ENCODE measurements around the gene SHMT2.

Gene SHMT2

GRCh38 chr12:57201219-57201618, 28.3 kb upstream of the SHMT2 start:
- DNase-seq (ENCODE audit: extremely low spot score) = no peak
- ChIA-PET POLR2A (no interaction called here), CTCF (interaction anchor here (1.2 kb wide), 1 partner anchor 13 kb away, joined by 4 read pairs; no protein-coding TSS in a partner anchor)

GRCh38 chr12:57201631-57202030, 27.9 kb upstream of the SHMT2 start:
- TF ChIP-seq CTCF (IDR thresholded peaks at IDR 0.05; ENCODE audit: control extremely low read depth, extremely low read depth, low read depth, missing control alignments) = no peak
- ChIA-PET POLR2A (no interaction called here), CTCF (interaction anchor here (1.2 kb wide), 1 partner anchor 13 kb away, joined by 4 read pairs; no protein-coding TSS in a partner anchor)
- DNase-seq (ENCODE audit: extremely low spot score) = no peak

More at GRCh38 chr12:57201219-57201618, 28.3 kb upstream of the SHMT2 start:
- TF ChIP-seq CTCF (IDR thresholded peaks at IDR 0.05; ENCODE audit: control extremely low read depth, extremely low read depth, low read depth, missing control alignments) = no peak

- TF ChIP-seq CTCF (IDR thresholded peaks at IDR 0.05; ENCODE audit: control extremely low read depth, extremely low read depth, low read depth, missing control alignments) = no peak
- CTCF ChIA-PET = interaction anchor here (1.2 kb wide), 1 partner anchor 12 kb away, joined by 4 read pairs; no protein-coding TSS in a partner anchor
- no peak for DNase-seq (ENCODE audit: extremely low spot score)
- POLR2A ChIA-PET = no interaction called here
Measured at GRCh38 chr12:57202321-57202720, 27.2 kb upstream of the SHMT2 start.

GRCh38 chr12:57203201-57203600, 26.3 kb upstream of the SHMT2 start:
- TF ChIP-seq CTCF (IDR thresholded peaks at IDR 0.05; ENCODE audit: control extremely low read depth, extremely low read depth, low read depth, missing control alignments) = no peak
- ChIA-PET POLR2A (no interaction called here), CTCF (no interaction called here)
- DNase-seq (ENCODE audit: extremely low spot score) = no peak

- ChIA-PET CTCF (no interaction called here), POLR2A (no interaction called here)
- no peak for DNase-seq (ENCODE audit: extremely low spot score)
- TF ChIP-seq CTCF (IDR thresholded peaks at IDR 0.05; ENCODE audit: control extremely low read depth, extremely low read depth, low read depth, missing control alignments) = no peak
Measured at GRCh38 chr12:57203791-57204190, 25.7 kb upstream of the SHMT2 start.

- CTCF ChIA-PET = interaction anchor here (1.1 kb wide), 1 partner anchor 36 kb away, joined by 3 read pairs; no protein-coding TSS in a partner anchor
- no peak for TF ChIP-seq CTCF (IDR thresholded peaks at IDR 0.05; ENCODE audit: control extremely low read depth, extremely low read depth, low read depth, missing control alignments)
- DNase-seq (ENCODE audit: extremely low spot score) = no peak
- POLR2A ChIA-PET = no interaction called here
Measured at GRCh38 chr12:57204454-57204853, 25.1 kb upstream of the SHMT2 start.

GRCh38 chr12:57205186-57205585, 24.3 kb upstream of the SHMT2 start:
- TF ChIP-seq CTCF (IDR thresholded peaks at IDR 0.05; ENCODE audit: control extremely low read depth, extremely low read depth, low read depth, missing control alignments) = no peak
- POLR2A ChIA-PET = no interaction called here
- no peak for DNase-seq (ENCODE audit: extremely low spot score)
- CTCF ChIA-PET = interaction anchor here (1.1 kb wide), 1 partner anchor 35 kb away, joined by 3 read pairs; no protein-coding TSS in a partner anchor

Data from GM10248 (cell line).